ENCODE results near the gene BACE1-AS.
"Not testable (repeated sequence)": the region's sequence is repeated elsewhere in the genome, so short reads cannot be mapped to it uniquely, and the experiment has no call there.

Gene BACE1-AS

GRCh38 chr11:117290809-117291396 is at the start of gene BACE1-AS:
Gene BACE1-AS (plus strand): TSS chr11:117291346.
- no peak for DNase-seq

DNA sequence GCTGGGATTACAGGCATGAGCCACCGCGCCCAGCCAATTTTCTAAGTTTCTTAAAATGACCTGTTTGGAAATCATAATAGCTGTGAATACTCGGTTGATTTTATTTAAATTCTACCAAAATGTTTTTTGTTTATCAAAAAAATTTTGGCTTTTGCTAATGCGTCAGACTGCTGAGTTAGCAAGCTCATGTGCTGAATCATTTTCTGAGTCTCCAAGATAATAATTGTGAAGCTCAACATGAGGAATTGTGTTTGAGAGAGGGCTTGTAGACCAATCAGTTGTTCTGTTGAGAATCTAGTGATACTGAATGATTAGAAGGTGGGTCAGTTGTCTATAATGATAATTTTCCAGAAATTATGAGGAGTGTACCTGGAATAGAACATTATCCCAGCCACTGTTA is 42.8 kb upstream of the BACE1-AS start:
- no peak for DNase-seq

DNA sequence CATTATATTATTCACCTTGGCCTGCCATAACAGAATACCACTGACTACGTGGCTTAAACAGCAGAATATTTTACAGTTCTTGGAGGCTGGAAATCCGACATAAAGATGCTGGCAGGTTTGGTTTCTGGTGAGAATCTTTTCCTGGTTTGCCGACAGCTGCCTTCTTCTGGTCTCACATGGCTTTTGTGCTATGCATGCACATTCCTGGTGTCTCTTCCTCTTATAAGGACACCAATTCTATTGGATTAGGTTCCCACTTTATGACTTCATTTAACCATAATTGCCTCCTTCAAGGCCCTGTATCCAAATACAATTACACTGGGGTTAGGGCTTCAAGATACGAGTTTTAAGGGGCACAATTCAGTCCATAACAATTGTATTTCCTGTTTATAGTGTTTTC is 41.6 kb upstream of the BACE1-AS start:
- no peak for DNase-seq

DNA sequence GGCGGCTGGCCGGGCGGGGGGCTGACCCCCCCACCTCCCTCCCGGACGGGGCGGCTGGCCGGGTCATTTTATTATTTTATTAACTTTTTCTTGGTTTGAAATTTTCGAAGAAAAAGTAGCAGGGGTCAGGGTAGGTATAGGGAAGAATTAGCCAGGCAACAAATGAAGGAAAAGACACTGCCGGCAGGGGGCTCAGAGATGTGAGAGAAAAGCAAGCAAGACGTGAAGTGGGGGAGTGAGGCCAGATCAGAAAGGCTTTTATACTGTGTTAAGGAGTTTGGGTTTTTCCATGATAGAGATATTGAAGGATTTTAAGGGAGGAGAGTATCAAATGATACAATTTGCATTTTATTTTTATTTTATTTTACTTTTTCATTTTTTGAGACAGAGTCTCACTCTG is 39.6 kb upstream of the BACE1-AS start:
- DNase-seq = no peak

DNA sequence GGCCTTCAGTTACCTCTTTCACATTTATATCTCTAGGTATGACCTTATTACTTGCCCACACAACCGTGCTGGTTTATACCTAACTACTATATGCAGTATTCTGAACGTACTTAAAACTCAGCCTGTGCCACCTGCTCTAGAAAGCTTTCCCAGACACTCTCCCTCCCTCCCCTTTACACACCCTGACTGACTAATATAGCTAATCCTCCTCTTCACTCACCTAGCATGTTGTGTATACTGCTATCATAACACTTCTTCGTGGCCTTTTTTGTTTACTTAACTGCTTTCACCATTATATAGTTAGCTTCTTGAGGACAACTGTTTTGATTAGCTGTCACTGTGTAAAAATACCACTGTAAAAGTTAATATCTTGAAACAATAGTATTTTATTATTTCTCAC is 35.2 kb upstream of the BACE1-AS start:
- no peak for DNase-seq

DNA sequence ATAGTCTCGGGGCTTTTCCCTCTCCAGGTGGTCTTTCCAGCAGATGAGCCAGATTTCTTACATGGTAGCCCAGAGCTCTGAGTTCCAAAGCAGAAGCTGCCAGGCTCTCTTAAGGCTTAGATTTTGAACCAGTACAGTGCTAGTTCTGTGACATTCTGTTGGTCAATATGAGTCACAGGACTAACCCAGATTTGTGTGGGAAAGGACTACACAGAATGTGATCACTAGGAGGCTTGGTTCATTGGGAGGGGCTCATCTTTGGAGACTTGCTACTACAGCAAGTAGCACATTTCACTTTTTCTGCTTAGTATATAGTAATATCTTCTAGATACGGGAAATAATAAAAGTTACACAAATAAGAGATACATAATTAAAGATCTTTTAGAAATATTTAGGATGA is 34.6 kb upstream of the BACE1-AS start:
- no peak for DNase-seq

- no peak for DNase-seq
These were observed 32.6 kb upstream of the BACE1-AS start for GRCh38 chr11:117258576-117258975.

- no peak for DNase-seq
These were observed 31.7 kb upstream of the BACE1-AS start for GRCh38 chr11:117259417-117259816.

GRCh38 chr11:117264624-117265323 is 26.4 kb upstream of the BACE1-AS start:
- DNase-seq = not testable (repeated sequence)

DNA sequence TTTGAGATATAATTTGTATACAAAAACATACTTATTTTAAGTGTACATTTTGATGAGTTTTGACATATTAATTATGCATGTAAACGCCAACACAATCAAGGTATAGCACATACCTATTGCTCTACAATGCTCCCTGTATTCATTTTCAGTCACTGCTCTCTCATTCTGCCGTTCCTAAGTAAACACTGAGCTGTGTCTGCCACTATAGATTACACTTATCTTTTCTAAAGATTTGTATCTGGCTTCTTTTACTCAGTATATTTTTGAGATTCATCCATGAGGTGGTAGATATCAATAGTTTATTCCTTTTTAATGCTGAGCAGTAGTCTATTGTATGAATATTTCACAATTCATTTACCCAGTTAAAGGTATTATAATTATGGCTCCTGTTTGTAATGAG is 25.4 kb upstream of the BACE1-AS start:
- no peak for DNase-seq

GRCh38 chr11:117269856-117270255 is 21.3 kb upstream of the BACE1-AS start:
- no peak for DNase-seq

- no peak for DNase-seq
These were observed 19.9 kb upstream of the BACE1-AS start for GRCh38 chr11:117271208-117271607.

DNA sequence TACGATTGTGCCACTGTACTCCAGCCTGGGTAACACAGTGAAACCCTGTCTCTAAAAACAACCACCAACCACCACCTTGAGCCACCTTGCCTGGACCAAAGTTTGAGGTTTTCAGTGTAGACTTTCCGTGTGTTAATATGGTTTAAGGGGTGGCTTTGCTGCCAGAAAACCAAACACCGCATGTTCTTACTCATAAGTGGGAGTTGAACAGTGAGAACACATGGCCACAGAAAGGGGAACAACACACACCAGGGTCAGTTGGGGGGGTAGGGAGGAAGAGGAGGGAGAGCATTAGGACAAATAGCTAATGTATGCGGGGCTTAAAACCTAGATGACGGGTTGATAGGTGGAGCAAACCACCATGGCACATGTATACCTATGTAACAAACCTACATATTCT is 19.0 kb upstream of the BACE1-AS start:
- DNase-seq = not testable (repeated sequence)

- peak; percentile 1 for DNase-seq
These were observed 17.4 kb upstream of the BACE1-AS start for GRCh38 chr11:117273550-117274289.

DNA sequence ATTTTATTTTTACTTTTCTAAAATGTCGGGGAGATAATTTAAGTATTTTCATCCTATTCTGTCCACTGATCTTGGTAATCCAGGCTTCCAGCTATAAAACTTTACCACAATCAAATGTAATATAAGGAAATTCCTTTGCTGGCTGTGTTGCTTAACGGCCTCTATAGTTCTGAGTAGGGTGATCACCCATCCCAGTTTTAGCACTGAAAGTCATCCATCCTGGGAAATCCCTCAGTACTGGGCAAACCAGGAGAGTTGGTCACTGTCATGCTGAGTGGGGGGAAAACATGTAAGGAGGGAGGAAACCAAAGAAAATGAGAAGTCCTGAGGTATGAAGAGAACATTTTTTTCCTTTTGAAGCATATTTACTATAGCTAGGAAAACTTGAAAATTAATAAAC is 12.8 kb upstream of the BACE1-AS start:
- DNase-seq = no peak

GRCh38 chr11:117279711-117280376 is 11.3 kb upstream of the BACE1-AS start:
- no peak for DNase-seq

- peak; percentile 52 for DNase-seq
These were observed 10.0 kb upstream of the BACE1-AS start for GRCh38 chr11:117281159-117281558.

- DNase-seq = no peak
These were observed 9.3 kb upstream of the BACE1-AS start for GRCh38 chr11:117281869-117282268.

DNA sequence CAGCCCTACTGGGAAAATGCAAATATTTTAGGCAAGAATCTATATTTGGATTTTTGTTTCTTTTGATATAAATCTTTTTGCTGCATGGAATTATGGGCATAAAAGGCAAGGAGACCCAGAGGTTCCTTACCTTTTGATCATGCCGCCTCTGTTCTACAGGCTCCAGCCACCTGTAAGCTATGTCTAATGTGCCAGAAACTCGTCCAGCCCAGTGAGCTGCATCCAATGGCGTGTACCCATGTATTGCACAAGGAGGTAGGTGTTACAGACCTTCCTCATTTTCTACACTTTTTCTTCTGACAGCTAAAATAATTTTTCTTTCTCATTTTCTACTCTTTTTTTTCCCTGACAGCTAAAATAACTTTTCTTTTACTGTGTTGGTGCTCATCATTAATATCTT is 8.2 kb upstream of the BACE1-AS start:
- no peak for DNase-seq

GRCh38 chr11:117284053-117284452 is 7.1 kb upstream of the BACE1-AS start:
- no peak for DNase-seq

- DNase-seq = no peak
These were observed 4.6 kb upstream of the BACE1-AS start for GRCh38 chr11:117286588-117286987.

DNA sequence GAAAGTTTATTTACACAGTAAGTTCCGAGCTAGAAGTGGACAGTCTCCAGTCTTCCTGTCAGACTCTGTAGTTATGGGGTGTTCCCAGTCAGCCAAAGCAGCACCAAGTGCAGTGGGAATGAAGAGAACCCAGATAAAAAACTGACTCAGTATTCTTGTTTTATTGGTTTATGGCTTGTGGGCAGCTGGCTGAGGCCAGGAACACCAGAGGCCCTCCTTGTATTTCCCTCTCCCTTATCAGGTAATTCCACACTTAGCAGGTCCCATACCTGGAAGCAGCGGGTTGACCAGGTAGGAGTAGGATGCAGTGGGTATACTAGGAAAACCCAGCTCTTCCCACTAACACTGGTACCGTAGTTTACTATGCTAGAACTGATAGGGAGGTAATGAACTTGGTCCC is 3.5 kb upstream of the BACE1-AS start:
- DNase-seq = no peak

DNA sequence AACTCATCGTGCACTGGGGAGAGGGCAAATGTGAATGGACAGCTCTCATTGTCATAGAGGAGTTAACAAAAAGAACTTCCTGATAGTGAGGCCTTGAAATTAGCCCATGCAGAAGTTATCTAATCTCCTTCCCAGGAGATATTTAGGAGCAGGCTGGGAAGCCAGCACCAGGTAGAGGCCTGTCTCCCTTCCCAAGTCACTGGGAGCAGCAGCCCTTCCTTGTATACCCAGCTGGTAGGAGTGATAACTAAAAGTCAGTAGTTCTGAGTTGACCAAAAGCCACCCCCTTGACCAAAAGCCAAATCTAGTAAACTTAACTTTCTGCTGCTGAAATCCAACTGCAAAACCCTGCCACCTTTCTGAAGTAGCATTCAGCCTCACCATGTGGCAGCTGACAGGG is 1.4 kb upstream of the BACE1-AS start:
- DNase-seq = no peak

GRCh38 chr11:117292616-117293015 is 1.5 kb downstream of the BACE1-AS start:
- no peak for DNase-seq

Data from amniotic stem cell (primary cell).